ENCODE results near the gene GPR173.

Gene GPR173

DNA sequence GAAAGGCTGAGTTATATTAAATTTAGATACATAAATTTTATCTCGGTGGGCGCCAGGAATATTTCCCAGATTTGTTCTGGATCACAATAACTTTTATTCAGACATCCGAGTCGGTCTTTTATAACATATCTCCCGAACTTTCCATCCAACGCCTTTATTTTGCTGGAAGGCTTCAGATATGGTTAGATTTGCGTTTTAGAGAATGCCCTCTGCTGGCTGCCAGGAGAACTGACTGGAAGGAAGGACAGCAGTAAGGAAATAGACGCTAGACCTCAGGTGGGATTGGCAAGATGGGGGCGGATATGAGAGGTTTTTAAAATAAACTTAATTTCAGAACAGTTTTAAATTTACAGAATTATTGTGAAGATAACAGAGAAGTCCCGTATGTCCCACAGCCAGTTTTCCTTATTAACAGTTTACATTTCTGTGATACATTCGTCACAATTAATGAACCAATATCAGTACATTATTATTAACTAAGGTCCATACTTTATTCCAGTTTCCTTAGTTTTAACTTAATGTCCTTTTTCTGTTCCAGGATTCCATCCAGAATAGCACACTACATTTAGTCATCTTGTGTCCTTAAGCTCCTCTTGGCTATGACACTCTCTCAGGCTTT is 40.7 kb downstream of the GPR173 start:
- DNase-seq (ENCODE audit: low spot score) (peak; percentile 40), FAIRE-seq (no peak)

DNA sequence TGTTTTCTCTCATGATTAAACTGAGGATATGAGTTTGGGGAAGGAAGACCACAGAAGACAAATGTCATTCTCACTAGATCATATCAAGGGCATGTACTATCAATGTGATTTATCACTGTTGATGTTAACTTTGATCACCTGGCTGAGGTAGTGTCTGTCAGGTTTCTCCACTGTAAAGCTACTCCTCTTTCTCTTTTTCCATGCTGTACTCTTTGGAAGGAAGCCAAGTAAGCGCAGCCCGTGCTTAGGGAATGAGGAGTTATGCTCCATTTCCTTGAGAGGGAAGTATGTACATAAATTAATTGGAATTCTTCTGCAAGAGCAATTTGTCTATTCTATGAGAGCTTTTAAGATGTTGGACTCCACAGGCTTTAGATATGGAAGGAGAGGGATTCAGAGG is 41.3 kb downstream of the GPR173 start:
- FAIRE-seq: no peak
- DNase-seq (ENCODE audit: low spot score): no peak

DNA sequence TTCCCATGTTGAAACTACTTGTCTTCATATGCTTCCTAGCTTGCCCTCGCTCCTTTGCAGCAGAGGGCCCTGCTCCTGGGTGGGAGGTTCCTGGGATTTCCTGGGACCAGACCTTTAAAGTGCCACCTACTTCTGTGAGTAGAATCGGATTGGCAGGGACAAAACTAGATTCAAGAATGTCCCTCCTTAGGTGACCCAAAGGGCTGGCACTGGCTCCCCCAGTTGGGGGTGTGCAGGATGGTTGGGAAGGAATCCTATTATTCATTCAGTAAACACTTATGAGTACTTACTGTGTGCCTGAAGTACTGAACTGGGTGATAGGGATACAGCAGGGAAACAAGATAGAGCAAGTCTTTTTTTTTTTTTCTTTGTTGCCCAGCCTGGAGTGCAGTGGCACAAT is 42.8 kb downstream of the GPR173 start:
- FAIRE-seq (no peak), DNase-seq (ENCODE audit: low spot score) (no peak)

DNA sequence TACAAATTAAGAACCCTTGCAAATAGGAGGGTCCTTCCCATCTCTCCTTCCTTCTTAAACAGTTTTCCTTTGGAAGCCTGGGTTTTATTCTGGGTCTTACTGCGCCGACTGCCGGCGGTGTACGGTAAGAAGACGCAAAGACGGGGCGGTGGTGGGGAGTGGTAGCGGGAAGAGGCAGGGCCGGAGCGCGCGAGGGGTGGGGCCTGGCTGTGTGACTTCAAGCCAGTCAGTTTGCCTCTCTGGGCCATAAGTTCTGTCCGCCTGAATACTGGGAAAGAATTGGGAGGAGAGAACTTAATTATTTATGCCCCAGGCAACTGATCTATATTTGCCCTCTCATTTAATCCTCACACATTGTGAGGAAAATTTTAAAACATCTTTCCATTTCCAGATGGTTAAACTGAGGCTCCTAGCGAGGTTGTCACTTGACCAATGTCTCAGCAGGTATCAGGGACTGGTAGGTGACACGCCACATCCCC is 44.6 kb downstream of the GPR173 start:
- FAIRE-seq (no peak), DNase-seq (ENCODE audit: low spot score) (peak; percentile 79)

DNA sequence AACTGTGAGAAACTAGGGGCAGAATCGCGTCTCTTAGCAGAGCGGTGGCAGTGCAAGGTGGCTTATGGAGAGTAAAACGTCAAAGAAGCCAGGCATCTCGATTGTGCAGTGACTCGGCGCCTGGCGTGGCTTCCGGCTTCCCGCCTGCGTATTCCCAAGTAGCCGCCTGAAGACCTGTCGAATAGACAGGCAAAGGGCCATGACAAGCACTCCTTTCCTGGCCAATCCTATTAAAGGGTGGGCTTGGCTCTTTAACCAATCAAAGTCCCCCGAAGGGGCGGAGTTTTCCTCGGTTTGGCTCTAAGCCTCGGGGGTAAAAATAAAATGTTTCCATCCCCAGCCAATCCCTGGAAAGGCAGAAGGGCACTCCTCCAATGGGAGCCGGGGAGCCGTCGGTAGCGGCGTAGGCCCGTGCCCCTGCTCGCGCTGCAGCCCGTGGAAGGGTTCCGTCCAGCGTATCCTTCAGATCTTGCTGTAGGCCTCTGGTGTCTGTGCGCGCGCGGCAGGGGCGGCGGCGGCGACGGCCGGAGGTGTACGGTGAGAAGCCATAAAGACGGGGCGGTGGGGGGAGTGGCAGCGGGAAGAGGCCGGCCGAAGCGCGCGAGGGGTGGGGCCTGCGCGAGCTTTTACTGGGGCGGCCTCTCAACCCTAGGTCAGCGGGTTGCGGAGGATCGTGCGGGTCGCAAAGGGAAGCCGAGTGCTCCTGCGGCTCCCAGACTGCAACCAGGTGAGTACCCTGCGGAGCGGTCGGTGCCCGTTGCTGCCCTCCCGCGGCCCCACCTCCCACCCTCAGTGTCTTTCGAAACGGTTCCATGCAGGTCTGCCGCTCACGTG is 45.4 kb downstream of the GPR173 start, which contains the start of gene KANTR:
TSS of gene KANTR (plus strand) at position 395 of the 834 bp plus-strand sequence. CDS start 30,131 bp downstream, outside the sequence.
- no peak for FAIRE-seq

DNA sequence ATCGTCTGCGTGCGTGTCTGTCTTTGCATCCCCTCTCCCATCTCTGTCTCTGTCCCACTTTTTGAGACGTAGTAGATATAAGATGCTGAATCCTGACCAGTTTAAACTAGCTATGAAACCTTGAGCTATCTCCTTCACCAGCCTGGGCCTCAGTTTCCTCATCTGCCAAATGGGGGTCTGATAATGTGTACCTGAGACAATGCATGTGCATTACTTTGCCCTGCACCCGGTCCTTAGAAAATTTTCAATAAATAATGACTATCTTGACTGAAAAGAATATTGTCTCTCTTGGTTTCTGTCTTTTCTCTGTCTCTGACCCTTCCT is 46.0 kb downstream of the GPR173 start:
- no peak for DNase-seq (ENCODE audit: low spot score)
- FAIRE-seq: no peak

More for the DNA sequence above, 45.4 kb downstream of the GPR173 start, which contains the start of gene KANTR:
- peak; percentile 92 for DNase-seq (ENCODE audit: low spot score)

DNA sequence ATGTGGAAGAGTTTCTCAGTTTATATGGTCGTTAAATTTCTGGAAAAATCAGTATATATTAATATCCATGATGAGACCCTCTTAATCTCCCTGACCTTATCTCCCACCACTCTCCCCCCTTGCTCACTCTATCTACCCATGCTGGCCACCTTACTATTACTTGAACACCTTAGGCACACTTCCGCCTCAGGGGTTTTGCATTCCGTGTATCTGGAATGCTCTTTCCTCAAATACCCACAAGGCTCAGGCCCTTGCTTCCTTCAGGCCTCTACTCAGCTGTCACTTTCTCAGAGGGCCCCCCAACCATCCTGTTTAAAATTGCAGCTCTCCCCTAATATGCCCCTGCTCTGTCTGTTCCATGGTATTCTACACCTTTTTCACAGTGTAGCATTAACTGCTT is 47.2 kb downstream of the GPR173 start:
- DNase-seq (ENCODE audit: low spot score): no peak

DNA sequence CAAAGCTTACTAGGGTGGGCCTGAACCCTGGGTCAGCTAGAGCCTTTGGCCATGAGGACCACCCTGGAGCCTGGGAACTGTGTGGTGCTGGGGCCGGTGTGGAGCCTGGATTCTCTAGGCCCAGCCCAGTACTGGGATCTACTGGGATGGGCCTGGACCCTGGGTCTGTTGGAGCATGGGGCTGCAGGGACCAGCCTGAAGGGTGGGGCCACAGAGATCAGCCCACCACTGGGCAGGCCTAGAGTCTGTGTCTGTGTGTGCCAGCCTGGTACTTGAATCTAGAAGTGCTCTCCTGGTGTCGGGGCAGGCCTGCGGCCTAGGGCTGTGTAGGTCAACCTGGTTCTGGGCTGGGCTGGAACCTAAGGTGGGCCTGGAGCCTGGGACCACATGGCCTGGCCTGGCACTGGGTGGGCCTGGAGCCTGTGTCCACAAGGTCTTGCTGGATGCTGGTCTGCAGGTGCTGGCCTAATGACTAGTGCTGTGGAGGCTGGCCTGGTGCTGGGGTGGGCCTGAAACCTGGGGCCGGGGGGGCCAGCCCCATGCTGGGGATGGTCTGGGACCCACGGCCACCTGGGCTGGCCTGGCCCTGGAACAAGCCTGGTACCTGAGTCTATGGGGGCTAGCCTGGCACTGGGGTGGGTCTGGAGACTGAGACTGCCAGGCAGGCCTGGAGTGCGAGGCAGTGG is 66.4 kb downstream of the GPR173 start:
- FAIRE-seq: no peak
- DNase-seq (ENCODE audit: low spot score): no peak

More for the DNA sequence above, 47.2 kb downstream of the GPR173 start:
- no peak for FAIRE-seq

DNA sequence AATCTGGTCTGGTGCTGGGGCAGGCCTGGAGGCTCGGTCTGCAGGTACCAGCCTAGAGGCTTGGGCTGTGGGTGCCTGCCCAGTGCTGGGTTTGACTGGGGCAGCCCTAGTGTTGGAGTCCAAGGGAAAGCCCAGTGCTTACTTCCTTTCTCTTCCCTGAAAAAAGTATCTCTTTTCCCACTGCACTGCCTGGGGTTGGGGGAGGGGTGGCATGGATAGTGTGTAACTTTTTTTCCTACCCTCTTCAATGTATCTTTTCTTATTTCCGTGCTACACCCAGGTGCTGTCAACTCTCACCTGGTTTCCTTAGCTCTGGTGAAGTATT is 66.9 kb downstream of the GPR173 start:
- FAIRE-seq: no peak
- no peak for DNase-seq (ENCODE audit: low spot score)

DNA sequence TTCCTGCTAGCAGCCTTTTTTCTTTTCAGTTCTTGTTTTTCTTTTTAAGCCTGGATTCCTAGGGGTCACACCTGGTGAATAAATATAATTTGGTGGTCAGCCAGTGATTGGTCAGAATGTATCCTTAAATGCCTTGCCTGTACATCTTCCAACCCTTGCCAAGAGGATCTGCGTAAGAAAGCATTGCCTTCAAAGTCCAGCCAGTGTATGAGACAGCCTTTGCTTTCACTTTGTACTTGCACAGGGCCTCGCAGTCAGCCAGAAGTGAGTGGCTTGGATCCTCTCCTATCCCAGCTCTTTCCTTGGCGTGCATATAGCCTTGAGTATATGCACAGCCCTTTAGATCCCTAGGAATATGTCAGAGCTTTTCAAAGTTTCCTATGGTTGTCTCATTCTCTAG is 67.5 kb downstream of the GPR173 start:
- no peak for FAIRE-seq

DNA sequence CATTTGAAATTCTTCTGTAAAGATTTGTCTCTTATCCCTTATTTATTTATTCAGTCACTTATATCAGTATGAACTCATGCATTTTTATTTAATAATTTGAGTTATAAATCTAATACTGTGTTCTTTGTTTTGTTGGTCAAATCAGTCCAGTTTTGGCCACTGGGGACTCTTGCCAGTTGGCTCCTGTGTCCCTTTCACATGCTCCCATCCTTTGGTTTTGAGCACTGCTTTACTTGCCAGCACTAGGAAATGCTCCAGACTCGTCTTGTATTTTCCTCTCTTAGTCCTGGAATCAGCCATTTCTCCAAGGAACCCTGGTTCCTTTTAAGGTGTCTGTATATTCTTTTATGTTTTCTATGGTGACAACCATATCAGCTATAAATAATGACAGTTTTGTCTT is 73.4 kb downstream of the GPR173 start:
- FAIRE-seq: no peak
- DNase-seq (ENCODE audit: low spot score): no peak

More for the DNA sequence above, 67.5 kb downstream of the GPR173 start:
- no peak for DNase-seq (ENCODE audit: low spot score)

DNA sequence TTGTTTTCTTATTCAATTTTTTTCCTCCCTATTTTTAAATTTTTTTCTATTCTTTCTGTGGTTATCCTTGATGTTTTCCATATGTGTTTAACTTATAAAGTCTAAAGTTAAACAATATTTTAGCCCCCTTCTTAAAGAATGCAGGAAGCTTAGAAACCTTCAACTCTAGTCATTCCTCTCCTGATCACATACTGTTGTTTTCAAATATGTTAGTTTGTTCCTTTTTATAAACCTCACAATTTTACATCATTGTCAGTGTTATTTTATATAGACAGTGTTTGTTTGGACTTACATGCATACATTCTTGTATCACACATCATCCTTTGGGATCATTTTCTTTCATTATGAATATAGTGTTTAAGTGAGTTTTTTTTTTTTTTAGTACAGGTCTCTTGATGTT is 76.9 kb downstream of the GPR173 start:
- DNase-seq (ENCODE audit: low spot score) (no peak), FAIRE-seq (no peak)

DNA sequence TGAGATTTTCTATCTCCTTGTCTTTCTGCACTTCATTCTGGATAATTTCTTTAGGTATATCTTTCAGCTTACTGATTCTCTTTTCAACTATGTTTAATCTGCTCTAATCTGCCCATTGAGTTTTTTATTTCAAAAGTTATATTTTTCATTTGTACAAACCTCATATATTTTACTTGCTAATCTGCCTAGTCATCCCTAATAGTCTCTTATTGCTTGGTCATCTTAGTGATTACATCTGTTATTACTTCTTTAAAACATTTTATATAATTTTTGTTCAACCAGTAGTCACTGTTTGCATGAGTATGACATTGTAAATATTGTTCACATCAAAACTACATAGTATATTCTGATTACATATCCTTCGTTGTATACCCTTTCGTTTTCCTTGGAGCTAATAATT is 77.8 kb downstream of the GPR173 start:
- FAIRE-seq (no peak), DNase-seq (ENCODE audit: low spot score) (no peak)

DNA sequence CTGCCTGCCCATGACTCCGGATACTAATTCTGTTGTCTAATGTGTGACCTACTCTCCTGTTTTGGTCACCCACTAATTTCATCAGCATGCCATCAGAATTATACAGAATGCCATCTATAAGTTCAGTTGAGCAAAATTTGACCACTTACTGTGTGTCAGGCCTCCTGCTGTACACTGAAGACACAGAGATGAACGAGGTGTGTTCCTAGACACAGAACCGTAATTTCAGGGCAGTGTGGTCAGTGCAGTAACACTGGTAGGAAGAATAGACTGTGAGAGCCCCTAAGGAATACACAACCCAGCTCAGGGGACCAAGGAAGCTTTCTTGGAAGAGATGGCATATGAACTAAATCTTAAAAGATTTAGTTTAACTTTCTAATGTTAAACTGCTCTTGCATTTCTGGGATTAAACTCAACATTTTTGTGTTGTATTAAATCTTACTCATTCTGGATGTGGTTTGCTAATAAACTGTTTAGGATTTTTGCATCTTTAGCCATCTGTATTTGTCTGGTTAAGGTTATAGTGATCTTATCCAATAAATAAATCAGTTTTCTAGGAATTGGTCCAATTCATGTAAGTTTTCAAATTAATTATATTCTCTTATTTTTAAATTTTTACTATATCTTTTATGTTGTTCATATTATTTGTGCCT is 79.6 kb downstream of the GPR173 start:
- no peak for DNase-seq (ENCODE audit: low spot score)
- FAIRE-seq: no peak
